Loucy (cell line): ENCODE results near the gene OR1F1.

ENCODE experiments used
- EZH2phosphoT487 ChIP-seq: fragments of 200-600 bp; IDR thresholded peaks from 2 replicates; pipeline ENCODE4 v1.6.1; 2018; ENCODE audit warnings: antibody characterized with exemption, mild to moderate bottlenecking, moderate library complexity, borderline replicate concordance
- TF ChIP-seq, protein P1 (sequence below): fragments of 200-600 bp; sonication (generic); conservative IDR thresholded peaks from 2 replicates; pipeline ENCODE4 v1.5.1; 2014; ENCODE audit warnings: mild to moderate bottlenecking, antibody characterized with exemption, low read length

DNA sequence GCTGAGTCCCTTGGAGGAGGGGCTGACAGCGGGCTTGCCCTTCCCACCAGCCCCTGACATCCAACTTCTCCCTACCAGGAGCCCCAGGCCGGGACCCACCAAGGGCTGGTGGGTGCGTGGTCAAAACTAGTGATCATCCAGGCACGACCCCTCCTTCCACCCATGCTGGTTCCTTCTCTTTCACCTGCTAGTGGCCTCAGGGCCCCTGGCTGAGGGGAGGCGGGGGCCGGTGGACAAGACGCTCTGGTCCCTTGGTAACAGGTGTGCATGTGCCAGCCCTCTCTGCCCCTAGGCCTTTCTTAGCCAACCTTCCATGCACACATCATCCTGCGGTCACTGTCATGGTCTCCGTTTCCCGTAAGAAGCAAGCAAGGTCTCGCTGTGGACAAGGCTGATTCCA lies 44.8 kb upstream of the OR1F1 start:
- TF ChIP-seq EZH2phosphoT487: no peak
- TF ChIP-seq, protein P1, sequence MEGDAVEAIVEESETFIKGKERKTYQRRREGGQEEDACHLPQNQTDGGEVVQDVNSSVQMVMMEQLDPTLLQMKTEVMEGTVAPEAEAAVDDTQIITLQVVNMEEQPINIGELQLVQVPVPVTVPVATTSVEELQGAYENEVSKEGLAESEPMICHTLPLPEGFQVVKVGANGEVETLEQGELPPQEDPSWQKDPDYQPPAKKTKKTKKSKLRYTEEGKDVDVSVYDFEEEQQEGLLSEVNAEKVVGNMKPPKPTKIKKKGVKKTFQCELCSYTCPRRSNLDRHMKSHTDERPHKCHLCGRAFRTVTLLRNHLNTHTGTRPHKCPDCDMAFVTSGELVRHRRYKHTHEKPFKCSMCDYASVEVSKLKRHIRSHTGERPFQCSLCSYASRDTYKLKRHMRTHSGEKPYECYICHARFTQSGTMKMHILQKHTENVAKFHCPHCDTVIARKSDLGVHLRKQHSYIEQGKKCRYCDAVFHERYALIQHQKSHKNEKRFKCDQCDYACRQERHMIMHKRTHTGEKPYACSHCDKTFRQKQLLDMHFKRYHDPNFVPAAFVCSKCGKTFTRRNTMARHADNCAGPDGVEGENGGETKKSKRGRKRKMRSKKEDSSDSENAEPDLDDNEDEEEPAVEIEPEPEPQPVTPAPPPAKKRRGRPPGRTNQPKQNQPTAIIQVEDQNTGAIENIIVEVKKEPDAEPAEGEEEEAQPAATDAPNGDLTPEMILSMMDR: no peak
